ENCODE measurements around the gene SCNN1B.

GRCh38 chr16:23304620-23305019 lies 2.5 kb downstream of the SCNN1B start:
- TF ChIP-seq EZH2 (IDR thresholded peaks at IDR 0.05; ENCODE audit: borderline replicate concordance, insufficient read depth, low read length, poor library complexity, severe bottlenecking) = no peak
- no peak for TF ChIP-seq CTCF (IDR thresholded peaks at IDR 0.05; ENCODE audit: poor library complexity, severe bottlenecking)
- TF ChIP-seq TAF1 (IDR thresholded peaks at IDR 0.05; ENCODE audit: low read depth) = no peak
- no peak for TF ChIP-seq SMC3 (conservative IDR thresholded peaks at IDR 0.05; ENCODE audit: poor library complexity)
- TF ChIP-seq POLR2AphosphoS5 (IDR thresholded peaks at IDR 0.05) = no peak
- TF ChIP-seq RAD21 (conservative IDR thresholded peaks at IDR 0.05) = no peak
- TF ChIP-seq MXI1 (conservative IDR thresholded peaks at IDR 0.05; ENCODE audit: poor library complexity, severe bottlenecking) = no peak
